Activated effector memory CD4-positive, alpha-beta T cell treated with anti-CD3 and anti-CD28 coated beads, Interleukin-2, amount 50 U/mL, for 16 hours (primary cell): ENCODE measurements around the gene KMT2C.
"Not testable (repeated sequence)": the region's sequence is repeated elsewhere in the genome, so short reads cannot be mapped to it uniquely, and the experiment has no call there.

Experiments used
- DNase-seq: peaks from one replicate; pipeline ENCODE4 v3.0.0-alpha.2; 2020

Gene KMT2C

DNA sequence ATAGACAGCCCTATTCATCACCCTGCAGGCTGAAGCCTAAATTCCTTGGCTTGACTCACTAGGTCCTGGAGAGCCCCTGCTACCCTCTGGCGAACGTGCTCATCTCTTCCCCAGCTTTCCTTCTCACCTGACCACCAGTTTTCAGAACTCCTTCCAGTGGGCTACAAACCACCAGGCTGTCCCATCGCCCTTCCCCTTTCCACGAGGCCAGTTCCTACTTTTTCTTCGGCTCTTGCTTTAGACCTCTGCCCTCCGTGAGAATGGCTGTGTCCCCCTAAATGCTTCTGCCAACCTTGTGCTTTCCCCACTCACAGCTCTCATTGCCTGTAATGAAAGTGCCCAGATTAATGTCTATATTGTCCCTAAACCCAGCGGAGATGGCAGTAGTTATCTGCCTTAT lies 5.4 kb upstream of the KMT2C start:
- DNase-seq: not testable (repeated sequence)

DNA sequence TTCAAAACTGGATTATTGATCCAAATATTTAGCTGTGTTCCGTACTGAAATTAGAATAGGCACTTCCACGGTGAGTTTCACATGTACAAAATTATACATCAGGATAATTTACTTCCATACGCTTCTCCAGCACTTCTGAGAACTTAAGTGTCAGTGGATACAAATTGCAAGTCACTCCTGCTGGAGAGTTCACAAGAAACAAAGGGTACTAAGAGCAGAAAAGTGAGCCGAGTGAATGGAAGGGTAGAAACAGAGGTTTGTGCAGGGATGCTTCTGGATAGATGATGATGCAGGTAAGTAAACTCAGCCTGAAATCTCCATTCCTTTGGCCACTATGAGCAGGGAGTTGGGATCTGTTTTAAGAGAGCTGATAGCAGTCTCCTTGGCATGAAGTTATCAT lies 2.2 kb upstream of the KMT2C start:
- DNase-seq: not testable (repeated sequence)

DNA sequence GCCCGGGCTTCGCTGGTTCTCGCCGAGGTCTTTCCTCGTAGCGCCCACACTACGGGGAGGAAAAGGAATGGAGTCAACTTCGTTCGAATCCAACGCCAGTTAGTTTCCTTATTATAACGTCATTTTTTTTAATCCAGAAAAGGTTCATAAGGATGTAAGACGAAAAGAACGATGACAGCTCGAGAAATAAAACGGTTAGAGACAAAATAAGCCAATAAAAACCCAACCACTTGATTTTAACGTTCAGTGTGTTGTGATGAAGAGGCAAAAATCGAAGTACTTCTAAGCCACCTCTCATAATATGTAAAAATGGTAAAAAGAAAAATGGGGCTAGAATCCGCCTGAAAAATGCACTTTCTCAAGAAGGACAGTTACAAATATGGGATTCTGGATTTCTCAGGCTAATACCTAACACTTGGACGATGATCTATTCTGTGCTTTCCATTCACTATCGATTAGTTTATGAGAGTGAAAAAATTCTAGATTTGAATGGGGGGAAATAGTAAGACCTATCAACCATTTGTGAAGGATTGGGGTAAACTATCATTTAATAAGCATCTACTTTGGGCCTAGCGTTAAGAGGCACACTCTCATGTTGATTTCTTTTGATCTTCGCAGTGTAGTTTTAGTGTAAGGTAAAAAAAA lies 1.2 kb upstream of the KMT2C start:
- DNase-seq: not testable (repeated sequence)

DNA sequence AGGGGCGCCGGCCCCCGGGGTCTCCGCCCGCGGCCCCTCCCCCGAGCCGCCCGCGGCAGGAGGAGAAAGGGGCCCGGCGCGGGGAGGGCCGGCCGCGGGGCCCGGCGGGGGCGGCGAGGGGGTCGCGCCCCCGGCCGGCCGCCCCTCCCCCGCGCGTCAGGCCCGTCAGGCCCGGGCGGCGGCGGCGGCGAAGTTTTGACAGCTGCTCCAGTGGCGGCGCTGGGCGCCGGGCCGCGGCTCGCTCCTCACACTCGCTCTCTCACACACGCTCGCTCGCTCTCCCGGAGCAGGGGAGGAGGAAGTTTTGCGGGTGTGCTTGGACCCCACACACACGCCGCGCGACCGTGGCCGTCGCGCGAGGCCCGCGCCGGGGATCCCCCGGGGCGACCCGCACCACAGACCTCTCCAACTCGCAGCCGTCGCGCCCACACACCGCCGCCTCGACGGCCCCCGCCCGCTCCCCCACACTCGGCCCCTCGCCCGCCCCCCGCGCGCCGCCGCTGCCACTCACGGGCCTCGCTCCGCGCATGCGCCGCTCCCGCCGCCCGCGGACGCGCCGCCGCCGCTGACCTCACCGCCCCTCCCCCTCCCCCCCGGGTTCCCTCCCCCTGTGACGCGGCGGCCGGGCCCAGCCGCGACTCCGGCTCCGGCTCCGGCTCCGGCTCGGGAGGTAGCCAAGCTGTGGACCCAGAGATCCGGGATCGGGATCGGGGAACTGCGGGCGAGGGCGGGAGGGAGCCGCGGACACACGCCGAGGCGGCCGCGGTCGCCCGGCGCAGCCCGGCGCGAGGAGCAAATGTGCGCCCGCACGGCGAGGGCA lies 518 bp upstream of the KMT2C start:
- DNase-seq: peak; percentile 96

DNA sequence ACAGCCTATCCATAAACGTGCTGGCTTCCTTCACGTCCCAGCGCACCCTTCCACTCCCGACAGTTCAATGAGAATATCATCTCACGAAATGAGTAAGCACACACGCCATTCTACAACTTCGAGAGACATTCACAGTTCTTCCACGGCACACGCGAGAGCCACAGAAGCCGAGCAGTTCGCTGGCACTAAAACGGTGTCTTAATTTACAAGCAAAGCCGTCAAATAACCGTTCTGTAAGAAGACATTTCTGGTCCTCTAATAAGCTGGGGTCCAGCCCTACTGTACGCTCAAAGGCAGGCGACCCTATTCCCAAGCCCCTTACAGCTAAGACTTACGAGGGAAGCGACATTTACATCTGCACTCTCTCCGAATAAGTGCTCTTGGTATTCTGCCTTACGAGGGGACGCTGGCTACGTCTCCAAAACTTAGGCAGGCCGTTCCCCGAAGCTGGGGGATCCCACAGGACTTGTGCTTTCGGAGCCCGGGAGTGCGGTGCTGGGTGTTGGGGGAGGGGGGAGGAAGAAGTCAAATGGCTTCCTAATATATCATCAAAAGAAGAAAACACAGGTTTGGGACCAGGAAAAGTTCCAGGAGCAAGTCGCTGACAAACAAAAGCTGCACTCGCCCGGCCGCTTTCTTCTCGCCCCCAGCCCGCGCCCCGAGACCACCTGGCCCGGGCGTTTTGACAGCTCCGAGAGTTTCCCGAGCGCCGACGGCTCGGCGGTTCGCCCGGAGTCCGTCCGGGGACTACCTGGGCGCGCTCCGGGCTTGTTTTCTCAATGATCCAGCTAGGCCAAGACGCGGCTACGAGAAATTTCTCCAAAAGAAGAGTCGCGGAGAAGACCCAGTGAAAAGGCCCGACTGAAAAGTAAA lies 1.1 kb downstream of the KMT2C start:
- DNase-seq: peak; percentile 75

DNA sequence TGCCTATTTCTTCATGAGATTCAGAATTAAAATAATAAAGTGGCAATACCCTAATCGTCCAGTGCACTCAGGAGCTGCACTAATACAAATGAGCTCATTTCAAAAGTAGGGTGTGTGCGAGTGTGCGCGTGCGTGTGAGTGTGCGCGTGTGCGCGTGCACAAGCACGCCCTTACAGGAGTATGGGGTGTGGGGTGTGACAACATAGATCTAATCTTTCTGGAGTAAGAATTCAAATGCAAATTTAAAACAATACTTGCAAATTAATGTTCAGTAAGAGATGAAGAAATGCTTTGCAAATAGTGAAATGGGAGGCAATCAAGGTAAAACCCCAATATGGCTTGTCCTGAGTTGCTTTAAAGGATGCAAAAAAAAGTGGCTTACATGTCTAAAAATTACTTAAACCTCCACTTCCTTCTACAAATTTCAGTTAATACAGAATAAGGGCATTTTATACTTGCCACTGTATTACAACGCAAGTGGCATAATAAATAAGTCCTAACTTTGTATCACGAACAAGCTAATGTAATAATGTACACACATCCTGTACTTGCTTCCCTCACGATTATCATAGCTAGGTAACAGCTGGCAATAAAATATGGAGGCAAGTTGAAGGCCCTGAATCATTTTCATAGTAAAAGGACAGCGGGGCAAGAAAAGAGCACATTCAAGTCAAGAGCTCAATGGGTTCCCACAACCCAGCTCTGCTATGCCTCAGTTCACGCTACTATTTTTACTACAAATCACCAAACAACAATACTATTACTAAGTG lies 1.9 kb downstream of the KMT2C start:
- peak; percentile 88 for DNase-seq

DNA sequence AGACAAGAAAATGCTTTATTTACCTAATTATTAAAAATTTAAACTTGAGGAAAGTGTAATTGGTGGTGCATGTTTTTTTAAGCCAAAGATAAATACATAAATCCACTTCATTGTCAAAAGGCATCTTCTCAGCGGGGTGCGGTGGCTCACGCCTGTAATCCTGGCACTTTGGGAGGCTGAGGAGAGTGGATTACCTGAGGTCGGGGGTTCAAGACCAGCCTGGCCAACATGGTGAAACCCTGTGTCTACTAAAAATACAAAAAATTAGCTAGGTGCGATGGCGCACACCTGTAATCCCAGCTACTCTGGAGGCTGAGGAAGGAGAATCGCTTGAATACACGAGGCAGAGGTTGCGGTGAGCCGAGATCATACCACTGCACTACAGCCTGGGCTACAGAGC lies 3.1 kb downstream of the KMT2C start:
- DNase-seq: not testable (repeated sequence)

DNA sequence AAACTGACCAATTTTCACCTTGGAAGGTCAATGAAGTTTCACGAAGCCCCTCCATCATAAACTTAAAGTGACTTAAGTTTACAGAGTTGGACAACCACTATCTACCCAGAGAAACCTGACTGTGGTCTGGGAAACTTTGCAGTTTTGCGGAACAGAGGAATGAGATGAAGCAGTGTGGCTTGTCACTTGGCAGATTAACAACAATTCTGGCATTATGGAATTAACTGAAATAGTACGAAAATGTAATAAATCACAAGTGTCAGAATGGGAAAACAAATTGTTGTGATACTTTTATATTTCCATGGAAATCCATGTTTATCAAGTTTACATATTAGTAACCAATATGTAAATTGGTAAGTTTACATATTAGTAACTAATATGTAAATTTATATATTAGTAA lies 4.9 kb downstream of the KMT2C start:
- DNase-seq: no peak

DNA sequence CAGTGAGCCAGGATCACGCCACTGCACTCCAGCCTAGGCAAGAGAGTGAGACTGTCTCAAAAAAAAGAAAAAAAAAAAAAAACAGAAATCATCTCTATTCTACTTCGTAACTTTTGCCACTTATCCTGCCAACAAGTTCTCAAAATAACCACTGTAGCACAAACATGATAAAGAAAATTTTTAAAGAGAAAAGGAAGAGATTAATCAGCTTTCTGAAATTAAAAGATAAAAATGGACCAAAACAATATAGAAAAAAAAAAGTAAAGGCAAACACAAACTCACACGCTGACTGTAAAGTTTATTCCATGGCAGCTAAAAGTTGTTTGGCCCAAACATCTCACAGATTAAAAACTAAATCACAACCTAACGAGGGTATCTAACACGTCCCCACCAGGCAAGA lies 5.7 kb downstream of the KMT2C start:
- not testable (repeated sequence) for DNase-seq

DNA sequence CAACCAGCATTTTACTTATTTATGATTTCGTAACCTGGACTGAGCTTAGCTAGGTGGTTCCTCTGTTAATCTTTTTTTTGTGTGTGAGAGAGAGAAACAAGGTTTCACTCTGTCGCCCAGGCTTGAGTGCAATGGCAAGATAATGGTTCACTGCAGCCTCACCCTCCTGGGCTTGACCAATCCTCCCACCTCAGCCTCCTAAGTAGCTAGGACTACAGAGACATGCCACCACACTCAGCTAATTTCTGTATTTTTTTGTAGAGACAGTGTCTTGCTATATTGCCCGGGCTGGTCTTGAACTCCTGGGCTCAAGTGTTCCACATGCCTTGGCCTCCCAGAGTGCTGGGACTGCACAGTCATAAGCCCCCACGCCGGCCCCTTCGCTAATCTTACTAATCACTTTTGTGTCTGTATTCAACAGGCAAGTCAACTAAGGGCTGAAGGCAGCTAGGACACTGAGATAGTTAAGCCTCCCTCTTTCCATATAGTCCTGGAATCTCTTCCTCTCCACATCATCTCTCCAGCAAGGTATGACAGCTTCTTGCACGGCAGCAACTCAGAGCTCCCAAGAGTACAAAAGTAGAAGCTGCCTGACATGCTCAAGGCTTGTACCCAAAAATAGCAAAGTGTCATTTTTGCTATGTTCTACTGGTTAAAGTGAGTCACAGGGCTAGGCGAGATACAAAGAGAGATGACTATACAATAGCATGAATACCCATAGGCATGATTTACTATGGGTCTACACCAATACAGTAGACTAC lies 11.3 kb downstream of the KMT2C start:
- no peak for DNase-seq

DNA sequence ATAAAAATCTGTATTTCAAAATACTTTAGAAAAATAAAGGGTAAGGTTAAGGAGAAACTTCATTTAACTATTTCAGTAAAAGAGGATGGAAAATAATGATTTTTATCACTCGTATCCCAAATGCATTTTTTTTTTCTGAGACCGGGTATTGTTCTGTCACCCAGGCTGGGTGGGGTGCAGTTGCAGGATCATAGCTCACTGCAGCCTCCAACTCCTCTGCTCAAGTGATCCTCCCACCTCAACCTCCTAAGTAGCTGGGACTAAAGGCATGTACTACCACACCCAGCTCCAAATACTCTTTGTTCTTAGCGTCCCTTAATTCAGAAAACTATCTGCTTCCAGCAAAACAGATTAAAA lies 11.8 kb downstream of the KMT2C start:
- no peak for DNase-seq

DNA sequence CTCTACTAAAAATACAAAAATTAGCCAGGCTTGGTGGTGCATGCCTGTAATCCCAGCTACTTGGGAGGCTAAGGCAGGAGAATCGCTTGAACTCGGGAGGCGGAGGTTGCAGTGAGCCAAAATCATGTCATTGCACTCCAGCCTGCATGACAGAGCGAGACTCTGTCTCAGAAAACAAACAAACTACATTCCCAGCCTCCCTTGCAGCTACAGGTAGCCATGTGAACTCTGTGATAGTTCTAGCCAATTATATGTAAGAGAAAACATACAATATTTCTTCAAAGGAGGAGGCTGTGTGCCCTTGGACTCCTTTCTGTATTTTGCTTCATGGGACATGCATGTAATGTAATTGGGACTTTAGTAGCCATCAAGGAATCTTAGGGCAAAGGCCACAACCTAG lies 12.6 kb downstream of the KMT2C start:
- not testable (repeated sequence) for DNase-seq

DNA sequence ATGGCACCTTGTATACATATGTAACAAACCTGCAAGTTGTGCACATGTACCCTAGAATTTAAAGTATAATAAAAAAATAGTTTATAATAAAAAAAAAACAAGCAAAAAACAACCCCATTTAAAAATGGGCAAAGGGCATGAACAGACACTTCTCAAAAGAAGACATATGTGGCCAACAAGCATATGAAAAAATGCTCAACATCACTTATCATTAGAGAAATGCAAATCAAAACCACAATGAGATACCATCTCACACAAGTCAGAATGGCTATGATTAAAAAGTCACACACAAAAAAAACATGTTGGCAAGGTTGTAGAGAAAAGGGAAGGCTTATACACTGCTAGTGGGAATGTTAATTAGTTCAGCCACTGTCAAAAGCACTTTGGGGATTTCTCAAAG lies 14.9 kb downstream of the KMT2C start:
- DNase-seq: not testable (repeated sequence)

DNA sequence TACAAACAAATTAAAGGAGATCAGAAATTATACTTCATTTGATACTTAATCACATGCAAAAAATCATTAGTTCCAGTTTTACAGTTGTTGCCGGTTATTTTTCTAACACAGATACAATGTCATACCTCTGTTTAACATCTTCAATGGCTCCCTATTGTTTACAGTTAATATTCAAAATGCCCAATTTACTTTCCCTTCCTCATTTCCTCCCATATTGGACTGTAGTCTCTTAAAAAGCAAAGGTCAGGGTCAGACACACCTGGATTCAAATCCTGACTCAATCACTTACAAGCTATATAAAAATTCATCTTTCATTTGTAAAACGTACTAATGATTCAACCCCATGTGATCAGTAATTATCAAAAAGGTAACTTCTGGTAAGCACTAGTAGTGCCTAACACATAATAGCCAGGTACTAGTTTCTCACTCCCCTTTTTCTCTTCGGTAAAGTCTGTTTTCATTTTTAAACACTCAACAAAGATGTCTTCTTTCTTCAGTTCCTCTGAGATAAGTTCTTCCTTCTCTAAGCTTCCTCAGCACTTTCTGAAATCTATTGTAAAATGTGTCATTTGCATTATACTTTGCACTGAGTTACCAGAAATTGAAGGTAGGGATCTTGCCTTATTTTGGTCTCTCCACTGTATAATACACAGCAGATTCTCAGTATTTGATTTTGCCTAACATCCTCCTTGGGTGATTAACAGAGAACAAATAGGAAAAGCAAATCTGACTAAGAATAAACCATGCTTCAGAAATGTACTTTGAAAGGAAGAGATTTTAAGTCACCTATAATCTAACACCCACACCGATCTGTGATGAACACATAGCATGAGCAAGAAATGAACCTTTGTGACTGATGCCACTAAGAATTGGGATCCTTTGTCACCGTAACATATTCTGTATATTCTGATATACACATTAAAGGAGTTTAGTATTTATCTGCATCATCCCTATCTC lies 16.1 kb downstream of the KMT2C start:
- DNase-seq: no peak

DNA sequence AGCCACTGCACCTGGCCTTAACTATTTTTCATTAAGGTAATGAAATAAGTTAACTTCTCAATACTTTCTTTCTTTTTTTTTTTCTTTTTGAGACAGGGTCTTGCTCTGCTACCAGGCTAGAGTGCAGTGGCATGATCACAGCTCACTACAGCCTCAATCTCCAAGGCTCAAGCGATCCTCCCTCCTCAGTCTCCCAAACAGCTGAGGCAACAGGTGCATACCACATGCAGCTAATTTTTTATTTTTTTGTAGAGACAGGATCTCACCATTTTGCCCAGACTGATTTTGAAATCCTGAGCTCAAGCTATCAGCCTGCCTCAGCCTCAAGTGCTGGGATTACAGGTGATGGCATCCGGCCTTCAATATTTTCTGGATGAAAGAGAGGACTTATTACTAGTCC lies 21.0 kb downstream of the KMT2C start:
- DNase-seq: no peak

DNA sequence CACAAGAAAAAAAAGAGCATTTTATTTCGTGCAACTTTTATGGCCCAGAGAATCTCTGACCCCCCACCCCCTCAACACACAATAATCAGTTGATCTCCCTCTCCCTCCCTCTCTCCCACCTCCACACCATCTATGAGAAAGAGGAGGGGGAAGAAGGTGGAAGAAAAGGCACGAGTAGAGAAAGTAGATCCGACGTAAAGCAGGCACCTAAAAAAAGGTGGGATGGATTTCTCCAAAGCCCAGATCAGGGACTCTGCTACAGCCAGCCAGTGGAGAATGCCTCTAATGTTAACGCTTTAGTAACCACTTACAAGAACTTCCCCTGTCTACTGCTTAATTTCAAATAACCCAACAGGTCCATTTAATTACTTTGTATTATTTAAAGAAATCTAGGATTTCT lies 24.4 kb downstream of the KMT2C start:
- DNase-seq: no peak

DNA sequence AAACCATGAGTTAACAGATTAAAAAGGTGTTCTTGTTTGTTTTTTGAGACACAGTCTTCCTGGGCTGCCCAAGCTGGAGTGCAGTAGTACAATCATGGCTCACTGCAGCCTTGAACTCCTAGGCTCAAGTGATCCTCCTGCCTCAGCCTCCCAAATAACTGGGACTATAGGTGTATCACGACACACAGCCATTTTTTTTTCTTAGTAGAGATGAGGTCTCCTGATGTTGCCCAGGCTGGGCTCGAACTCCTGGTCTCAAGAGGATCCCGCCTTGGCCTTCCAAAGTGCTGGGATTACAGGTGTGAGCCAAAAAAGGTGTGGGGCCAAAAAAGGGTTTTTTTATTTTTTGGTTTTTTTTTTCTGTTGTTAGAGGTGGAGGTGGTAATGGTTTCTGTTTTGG lies 29.3 kb downstream of the KMT2C start:
- no peak for DNase-seq

DNA sequence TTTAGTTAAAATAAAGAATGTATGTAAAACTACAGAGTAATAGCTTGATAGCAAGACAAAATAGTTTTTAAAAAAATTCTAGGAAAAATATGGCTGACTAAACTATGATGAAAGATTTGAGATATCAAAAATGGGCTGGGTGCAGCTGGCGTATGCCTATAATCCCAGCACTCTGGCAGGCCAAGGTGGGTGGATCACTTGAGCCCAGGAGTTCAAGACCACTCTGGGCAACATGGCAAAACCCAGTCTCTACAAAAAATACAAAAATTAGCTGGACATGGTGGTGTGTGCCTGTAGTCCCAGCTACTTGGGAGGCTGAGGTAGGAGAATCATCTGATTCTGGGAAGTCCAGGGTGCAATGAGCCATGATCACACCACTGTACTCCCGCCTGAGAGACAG lies 29.8 kb downstream of the KMT2C start:
- not testable (repeated sequence) for DNase-seq

DNA sequence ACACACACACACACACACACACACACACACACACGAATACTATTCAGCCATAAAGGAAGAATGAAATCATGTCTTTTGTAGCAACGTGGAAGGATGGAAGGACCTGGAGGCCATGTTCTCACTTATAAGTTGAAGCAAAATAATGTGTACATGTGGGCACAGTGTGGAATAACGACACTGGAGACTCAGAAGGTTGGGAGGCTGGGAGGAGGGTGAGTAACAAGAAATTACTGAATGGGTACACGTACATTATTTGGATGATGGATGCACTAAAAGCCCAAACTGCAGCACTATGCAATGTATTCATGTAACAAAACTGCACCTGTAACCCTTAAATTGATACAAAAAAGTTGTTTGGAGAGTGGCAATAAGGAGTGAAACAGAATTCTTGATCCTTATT lies 32.1 kb downstream of the KMT2C start:
- DNase-seq: no peak

DNA sequence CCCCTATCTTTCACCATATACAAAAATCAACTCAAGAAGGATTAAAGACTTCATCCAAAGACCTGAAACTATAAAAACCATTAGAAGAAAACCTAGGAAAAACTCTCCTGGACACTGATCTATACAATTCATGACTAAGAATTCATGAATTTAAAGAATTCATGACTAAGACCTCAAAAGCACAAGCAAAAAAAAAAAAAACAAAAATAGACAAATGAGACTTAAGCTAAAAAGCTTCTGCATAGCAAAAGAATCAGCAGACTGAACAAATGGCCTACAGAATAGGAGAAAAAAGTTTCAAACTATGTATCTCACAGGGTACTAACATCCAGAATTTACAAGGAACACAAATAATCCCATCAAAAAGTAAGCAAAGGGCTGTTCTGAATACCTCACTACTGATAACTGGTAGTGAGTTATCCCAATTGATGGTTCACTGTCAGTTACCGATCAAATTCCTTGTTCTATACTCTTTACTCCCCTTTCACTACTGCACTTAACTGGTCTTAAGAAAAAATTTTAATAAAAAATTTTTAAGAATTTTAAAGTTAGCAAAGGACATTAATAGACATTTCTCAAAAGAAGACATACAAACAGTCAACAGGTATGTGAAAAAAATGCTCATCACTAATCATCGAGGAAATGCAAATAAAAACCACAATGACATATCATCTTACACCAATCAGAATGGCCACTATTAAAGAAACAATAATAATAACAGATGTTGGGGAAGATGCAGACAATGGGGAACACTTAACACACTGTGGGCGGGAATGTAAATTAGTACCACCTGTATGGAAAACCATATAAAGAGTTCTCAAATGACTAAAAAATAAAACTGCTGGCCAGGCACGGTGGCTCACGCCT lies 33.2 kb downstream of the KMT2C start:
- no peak for DNase-seq
